Muscle layer of colon (tissue), 2 donors: ENCODE measurements around the gene OR4A5.
"Not testable (repeated sequence)": the region's sequence is repeated elsewhere in the genome, so short reads cannot be mapped to it uniquely, and the experiment has no call there.

Source experiments
- H3K27ac ChIP-seq: one replicate; pipeline ENCODE4 v1.7.0; 2013; ENCODE audit warnings: low read depth, mild to moderate bottlenecking, low read length, moderate library complexity
- H3K27me3 ChIP-seq, 2 donors: one replicate each; pipeline ENCODE4 v1.7.0; 2013; ENCODE audit warnings: low read length in 2 of 2, mild to moderate bottlenecking in 2 of 2; ENCODE audit not compliant: insufficient read depth in 2 of 2, control insufficient read depth in 1 of 2
- H3K36me3 ChIP-seq: one replicate; pipeline ENCODE4 v1.7.0; 2013; ENCODE audit warnings: mild to moderate bottlenecking, low read length; ENCODE audit not compliant: insufficient read depth
- H3K4me1 ChIP-seq: one replicate; pipeline ENCODE4 v1.7.0; 2013; ENCODE audit warnings: mild to moderate bottlenecking, low read length; ENCODE audit not compliant: insufficient read depth
- H3K4me3 ChIP-seq, 2 donors: one replicate each; pipeline ENCODE4 v1.7.0; 2013; ENCODE audit warnings: low read length in 2 of 2, low read depth in 1 of 2, mild to moderate bottlenecking in 1 of 2, moderate library complexity in 1 of 2
- H3K9ac ChIP-seq: one replicate; pipeline ENCODE4 v1.7.0; 2013; ENCODE audit warnings: low read length
- H3K9me3 ChIP-seq: one replicate; pipeline ENCODE4 v1.7.0; 2013; ENCODE audit warnings: mild to moderate bottlenecking, low read length
- donor health status: abdominal sarcoma.
- donor health status: Adenocarcinoma of cecum.

The OR4A5 gene

GRCh38 chr11:54706532-54706931 is at the start of gene OR4A5:
Gene OR4A5 (plus strand): TSS chr11:54706832. CDS start chr11:54706885, 53 bp downstream.
- not testable (repeated sequence) for H3K9me3 ChIP-seq, H3K4me3 ChIP-seq, H3K4me1 ChIP-seq, H3K36me3 ChIP-seq, H3K27ac ChIP-seq, H3K27me3 ChIP-seq, H3K9ac ChIP-seq

GRCh38 chr11:54720094-54720493 is 13.5 kb downstream of the OR4A5 start:
- H3K9ac ChIP-seq, H3K27me3 ChIP-seq, H3K36me3 ChIP-seq, H3K9me3 ChIP-seq, H3K27ac ChIP-seq, H3K4me3 ChIP-seq, H3K4me1 ChIP-seq: not testable (repeated sequence)
